GM21529 (cell line): Measurements from ENCODE around the gene MAPK13.
"Not testable (repeated sequence)": the region's sequence is repeated elsewhere in the genome, so short reads cannot be mapped to it uniquely, and the experiment has no call there.

Source experiments
- ATAC-seq: cut with Tn5 transposase; IDR thresholded peaks from one replicate; pipeline ENCODE4 v1.9.1; 2021; ENCODE audit not compliant: unreplicated experiment

Gene MAPK13

DNA sequence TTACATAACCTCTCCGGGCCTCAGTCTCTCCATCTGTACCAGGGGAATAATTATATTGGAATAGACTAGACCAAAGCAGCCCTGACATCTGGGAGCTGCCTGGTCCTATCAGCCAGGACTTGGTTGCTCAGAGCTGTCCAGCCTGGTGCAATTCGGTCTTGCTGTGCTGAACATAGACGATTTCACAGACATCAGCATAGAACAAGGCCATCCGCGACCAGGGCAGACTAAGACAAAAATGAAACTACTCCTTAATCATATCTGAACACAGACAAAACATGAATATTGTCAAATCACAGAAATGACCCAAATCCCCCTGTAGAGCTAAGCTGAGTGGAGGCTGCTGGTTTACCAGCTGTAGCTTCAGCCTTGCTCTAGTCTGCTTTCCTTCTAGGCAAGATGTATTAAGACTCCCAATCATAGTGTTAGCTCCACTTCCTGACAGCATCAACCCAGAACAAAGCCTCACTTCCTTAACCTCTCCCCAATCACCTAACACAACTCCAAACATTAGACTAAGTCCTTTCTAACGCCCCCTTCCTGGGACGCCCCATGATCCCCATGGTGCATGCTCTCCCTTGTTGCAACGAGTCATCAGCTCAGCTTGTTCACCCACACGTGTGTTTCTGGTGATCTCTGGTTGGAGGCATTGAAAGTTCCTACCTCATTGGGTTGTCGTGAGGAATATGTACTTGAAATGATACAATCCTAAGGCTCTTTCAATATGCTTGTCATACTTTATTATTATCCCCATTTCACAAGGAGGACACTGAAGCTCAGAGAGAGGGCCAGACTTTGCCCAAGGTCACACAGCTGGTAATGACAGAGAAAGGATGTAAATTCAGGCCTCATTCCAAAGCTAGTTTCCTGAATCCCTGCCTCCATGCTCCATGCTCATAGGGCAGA, 3.5 kb upstream of the MAPK13 start:
- ATAC-seq, result no peak

DNA sequence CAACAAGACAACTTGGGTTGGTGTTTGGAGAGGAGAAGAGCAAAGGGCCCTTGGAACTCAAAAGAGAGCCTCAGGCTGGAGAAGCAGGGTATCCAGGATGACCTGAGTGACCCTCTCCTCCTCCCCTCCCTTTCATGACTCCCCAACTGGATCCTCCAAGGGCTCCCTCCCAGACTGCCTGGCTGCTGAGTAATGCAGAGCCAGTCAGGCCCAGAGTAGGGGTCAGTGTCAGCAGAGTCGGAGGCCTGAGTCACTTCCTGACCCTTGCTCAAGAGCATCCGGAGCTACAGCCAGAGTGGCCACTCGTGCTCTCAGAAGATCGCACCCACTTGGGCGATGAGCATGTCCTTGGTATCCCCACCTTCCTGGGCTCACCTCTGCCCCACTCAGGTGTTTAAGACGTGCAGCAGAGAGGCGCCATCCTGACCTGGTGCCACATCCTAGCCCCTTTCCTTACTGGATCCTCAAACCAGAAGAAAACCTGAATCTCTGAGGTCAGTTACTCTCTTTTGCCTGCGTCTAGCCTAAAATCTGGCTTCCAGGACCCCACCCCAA, 2.8 kb upstream of the MAPK13 start:
- ATAC-seq, result no peak

- ATAC-seq, result no peak
These were observed 2.2 kb upstream of the MAPK13 start for GRCh38 chr6:36128073-36128472.

GRCh38 chr6:36128793-36129192, 1.5 kb upstream of the MAPK13 start:
- no peak for ATAC-seq

DNA sequence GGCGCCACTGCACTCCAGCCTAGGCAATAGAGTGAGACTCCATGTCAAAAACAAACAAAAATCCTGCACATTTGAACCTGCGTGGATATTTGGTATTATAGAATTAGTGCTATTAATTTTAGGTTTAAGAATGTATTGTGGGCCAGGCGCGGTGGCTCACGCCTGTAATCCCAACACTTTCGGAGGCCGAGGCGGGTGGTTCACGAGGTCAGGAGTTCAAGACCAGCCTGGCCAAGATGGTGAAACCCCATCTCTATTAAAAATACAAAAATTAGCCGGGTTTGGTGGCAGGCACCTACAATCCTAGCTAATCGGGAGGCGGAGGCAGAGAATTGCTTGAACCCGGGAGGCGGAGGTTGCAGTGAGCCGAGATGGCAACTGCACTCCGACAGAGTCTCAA, 979 bp upstream of the MAPK13 start:
- ATAC-seq, result not testable (repeated sequence)

DNA sequence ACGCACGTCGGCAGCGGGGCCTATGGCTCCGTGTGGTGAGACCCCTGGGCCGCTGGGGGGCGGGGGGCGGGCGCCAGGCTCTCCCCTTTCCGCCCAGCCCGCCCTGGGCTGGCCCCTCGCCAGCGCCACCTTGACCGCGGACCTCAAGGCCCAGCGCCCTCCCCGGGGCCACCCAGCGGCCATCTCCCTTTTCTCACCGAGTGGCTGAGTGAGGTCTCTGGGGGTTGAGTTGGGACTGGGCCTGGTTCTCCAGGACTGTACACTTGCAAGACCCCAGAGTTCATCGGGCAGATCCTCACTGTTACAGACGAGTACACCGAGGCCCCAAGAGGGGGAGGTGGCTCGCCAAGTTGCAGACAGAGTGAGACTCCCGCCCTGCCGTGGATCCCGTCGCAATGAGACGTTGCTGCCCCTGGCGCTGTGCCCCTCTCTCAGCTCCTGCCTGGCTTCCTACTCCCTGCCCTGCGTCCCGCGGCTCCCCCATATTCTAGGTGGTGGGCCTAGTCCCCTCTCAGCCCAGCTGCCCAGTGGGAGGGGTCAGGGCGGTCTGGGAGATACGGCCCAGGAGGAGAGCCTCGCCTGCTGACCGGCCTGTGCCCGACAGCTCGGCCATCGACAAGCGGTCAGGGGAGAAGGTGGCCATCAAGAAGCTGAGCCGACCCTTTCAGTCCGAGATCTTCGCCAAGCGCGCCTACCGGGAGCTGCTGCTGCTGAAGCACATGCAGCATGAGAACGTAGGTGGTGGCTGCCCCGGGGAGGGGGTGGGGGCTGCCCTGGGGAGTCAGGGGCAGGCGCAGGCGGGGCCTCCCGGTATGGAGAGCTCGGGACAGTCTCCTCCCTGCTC, 576 bp downstream of the MAPK13 start:
- no peak for ATAC-seq

GRCh38 chr6:36131511-36132245, 1.4 kb downstream of the MAPK13 start:
- peak; percentile 88 for ATAC-seq

DNA sequence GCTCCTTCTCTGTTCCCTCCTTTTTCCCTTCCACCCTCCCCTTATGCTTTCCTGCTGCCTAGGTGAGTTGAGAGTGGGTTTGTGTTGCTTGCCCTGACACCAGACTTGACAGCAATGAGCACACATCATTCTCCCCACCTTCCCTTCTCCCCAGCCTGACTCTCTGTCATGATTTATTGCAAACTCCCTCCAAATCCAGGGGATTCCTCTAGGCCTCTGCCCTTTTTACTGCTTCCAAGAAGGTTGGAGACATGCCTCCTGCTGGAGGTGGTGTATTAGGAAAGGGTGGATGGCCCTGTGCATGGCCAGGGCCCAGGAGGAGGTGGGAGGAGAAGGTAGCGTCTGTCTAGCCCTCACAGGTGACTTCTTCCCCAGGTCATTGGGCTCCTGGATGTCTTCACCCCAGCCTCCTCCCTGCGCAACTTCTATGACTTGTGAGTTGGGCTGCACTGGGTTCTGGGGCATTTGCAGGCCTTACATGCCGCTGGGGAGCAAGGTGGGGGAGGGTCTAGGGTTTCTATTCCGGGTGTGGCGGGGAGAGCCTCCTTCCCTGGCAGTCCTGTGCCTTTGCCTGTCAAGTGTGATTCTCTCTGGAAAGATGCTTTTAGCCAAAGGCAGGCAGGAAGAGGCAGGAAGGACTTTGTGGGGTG, 2.1 kb downstream of the MAPK13 start:
- ATAC-seq, result no peak

DNA sequence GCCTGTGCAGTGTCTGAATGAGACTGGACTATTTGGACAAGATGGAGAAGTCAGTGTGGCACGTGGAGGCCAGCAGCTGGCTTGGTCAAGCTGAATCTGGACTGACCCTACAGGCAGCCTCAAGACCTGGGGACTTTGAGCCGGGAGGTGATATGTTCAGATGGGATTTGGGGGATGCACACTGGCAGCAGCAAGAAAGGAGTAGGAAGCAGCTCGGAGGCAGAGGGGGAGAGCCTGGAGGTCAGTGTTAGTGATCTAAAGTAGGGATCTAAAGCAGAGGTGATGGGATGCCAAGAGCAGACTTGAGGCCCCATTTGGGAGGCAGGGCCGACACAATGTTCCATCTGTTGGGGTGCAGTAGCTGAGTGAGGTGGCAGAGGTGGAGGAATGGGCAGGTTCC, 2.8 kb downstream of the MAPK13 start:
- no peak for ATAC-seq

DNA sequence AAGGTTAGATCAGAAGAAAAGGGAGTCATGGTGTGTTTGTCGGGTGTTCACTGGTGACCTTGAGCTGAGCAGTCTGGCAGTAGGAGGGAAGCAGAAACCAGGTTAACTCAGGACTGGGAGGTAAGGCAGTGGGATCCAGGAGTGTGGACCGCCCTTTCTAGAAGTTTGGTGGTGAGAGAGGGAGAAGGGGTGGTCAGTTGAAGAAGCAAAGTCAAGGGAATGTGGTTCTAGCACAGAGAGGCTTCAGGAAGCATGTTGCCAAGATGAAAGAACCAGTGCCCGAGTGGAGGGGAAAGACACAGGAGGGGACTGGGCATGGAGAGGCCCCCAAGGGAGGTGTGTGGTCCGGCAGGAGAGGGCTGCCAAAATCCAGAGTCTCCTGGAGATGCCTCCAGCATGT, 3.6 kb downstream of the MAPK13 start:
- ATAC-seq, result no peak

GRCh38 chr6:36135053-36135731, 4.9 kb downstream of the MAPK13 start:
- no peak for ATAC-seq

DNA sequence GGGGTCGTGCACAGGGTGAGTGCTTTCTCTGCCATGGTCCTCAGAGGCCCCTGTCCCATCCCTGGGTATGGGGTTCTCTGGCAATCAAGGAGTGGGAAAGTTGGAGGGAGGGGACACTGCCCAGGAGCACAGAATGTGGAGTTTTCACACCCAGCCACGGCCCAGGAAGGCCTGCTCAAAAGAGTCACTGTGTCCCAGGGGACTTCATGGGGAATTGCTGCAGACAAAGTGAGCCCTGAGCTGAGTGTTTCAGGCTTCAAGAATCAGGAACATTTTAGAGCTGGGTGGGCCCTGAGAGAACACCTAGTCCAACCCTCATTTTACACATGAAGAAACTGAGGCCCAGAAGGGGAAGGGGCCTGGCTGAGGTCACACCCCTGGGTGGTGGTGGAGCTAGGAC, 5.7 kb downstream of the MAPK13 start:
- no peak for ATAC-seq

GRCh38 chr6:36136551-36136950, 6.2 kb downstream of the MAPK13 start:
- no peak for ATAC-seq

DNA sequence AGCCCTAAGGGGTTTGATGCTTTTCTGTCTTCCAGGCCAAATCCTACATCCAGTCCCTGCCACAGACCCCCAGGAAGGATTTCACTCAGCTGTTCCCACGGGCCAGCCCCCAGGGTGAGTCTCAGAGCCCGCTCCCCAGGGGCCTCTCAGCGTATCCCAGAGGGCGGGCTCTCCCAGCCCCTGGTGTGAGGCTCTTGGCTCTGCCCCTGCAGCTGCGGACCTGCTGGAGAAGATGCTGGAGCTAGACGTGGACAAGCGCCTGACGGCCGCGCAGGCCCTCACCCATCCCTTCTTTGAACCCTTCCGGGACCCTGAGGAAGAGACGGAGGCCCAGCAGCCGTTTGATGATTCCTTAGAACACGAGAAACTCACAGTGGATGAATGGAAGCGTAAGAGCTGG, 8.4 kb downstream of the MAPK13 start:
- ATAC-seq, result no peak

DNA sequence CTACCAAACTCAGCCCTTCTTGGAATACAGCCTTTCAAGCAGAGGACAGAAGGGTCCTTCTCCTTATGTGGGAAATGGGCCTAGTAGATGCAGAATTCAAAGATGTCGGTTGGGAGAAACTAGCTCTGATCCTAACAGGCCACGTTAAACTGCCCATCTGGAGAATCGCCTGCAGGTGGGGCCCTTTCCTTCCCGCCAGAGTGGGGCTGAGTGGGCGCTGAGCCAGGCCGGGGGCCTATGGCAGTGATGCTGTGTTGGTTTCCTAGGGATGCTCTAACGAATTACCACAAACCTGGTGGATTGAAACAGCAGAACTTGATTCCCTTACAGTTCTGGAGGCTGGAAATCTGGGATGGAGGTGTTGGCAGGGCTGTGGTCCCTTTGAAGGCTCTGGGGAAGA, 9.1 kb downstream of the MAPK13 start:
- no peak for ATAC-seq

GRCh38 chr6:36139991-36140710, 9.8 kb downstream of the MAPK13 start:
- no peak for ATAC-seq

DNA sequence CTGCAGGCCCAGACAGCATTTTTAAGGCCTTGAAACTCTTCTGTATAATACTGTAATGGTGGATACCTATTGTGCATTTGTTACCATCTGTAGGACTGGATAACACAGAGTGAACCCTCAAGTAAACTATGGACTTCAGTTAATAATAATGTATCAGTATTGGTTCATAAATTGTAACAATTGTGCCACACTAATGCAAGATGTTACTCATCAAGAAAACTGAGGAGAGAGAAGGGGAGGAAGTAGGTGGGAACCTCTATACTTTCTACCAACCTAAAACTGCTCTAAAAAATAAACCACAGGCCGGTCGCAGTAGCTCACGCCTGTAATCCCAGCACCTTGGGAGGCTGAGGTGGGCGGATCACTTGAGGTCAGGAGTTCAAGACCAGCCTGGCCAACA, 10.8 kb downstream of the MAPK13 start:
- no peak for ATAC-seq

GRCh38 chr6:36141961-36142360, 11.6 kb downstream of the MAPK13 start:
- no peak for ATAC-seq
